A549 (cell line): ENCODE data around the gene OBSCN. TPM values are rescaled to one million over a fixed set of nuclear protein-coding genes. Genes with fewer than 3 reads are reported as not detected.

Experiments
- ATAC-seq, 2 experiments: fragments of 200-7000 bp in 1 of 2; fragments of >200 bp in 1 of 2; cut with Nextera tagmentation in 1 of 2; cut with Tn5 transposase in 1 of 2; 3 replicates each; pipeline versions ENCODE4 v1.8.0 to v1.9.1; 2018 to 2020; ENCODE audit warnings: mild to moderate bottlenecking in 1 of 2, moderate library complexity in 1 of 2
- CTCF ChIA-PET: fragments of 300-600 bp; sonication (Branson Sonifier 250); formaldehyde crosslinking; extraction: SDS; loops from one replicate; lab custom pipeline; 2021; ENCODE audit warnings: antibody characterized with exemption, inconsistent platforms; lab: Yijun Ruan, JAX
- POLR2A ChIA-PET: fragments of 350-600 bp; formaldehyde crosslinking; extraction: SDS; loops from one replicate; lab custom pipeline; 2021; ENCODE audit warnings: antibody characterized with exemption, inconsistent platforms; lab: Yijun Ruan, JAX
- DNase-seq, 2 experiments: peaks; one replicate each; pipeline versions ENCODE4 v3.0.0 to v3.0.0-alpha.2; 2011 to 2016; ENCODE audit warnings: low read depth in 1 of 2, low spot score in 1 of 2
- FAIRE-seq: peaks from 2 replicates; lab custom pipeline; 2011; peaks lifted over from hg19 to GRCh38; lab: Jason Lieb, UNC
- H3K27ac ChIP-seq, 2 experiments: fragments of >200 bp; sonication (Bioruptor Twin); formaldehyde crosslinking; 3 replicates each; pipeline ENCODE4 v1.5.1; 2016 to 2017
- H3K4me1 ChIP-seq: fragments of >200 bp; sonication (Bioruptor Twin); formaldehyde crosslinking; 3 replicates; pipeline ENCODE4 v1.6.1; 2016
- H3K4me2 ChIP-seq: fragments of >200 bp; sonication (Bioruptor Twin); formaldehyde crosslinking; 3 replicates; pipeline ENCODE4 v1.6.1; 2016
- H3K4me3 ChIP-seq: fragments of >200 bp; sonication (Bioruptor Twin); formaldehyde crosslinking; 3 replicates; pipeline ENCODE4 v1.5.1; 2016
- H3K9me3 ChIP-seq: fragments of >200 bp; sonication (Bioruptor Twin); formaldehyde crosslinking; 3 replicates; pipeline ENCODE4 v1.6.1; 2016
- CBX2 ChIP-seq: fragments of 200-600 bp; sonication (generic); IDR thresholded peaks from 2 replicates; pipeline ENCODE4 v1.6.1; 2016; ENCODE audit warnings: low read depth, mild to moderate bottlenecking, borderline replicate concordance
- CHD2 ChIP-seq: fragments of 150-350 bp; IDR thresholded peaks from 2 replicates; pipeline ENCODE4 v1.6.1; 2014; ENCODE audit warnings: low read length; ENCODE audit not compliant: partially characterized antibody
- CHD4 ChIP-seq: fragments of 200-600 bp; sonication (generic); IDR thresholded peaks from 2 replicates; pipeline ENCODE4 v1.6.1; 2016; ENCODE audit warnings: antibody characterized with exemption, mild to moderate bottlenecking, borderline replicate concordance
- EHF ChIP-seq: fragments of 250-450 bp; sonication (Bioruptor Pico); IDR thresholded peaks from 2 replicates; pipeline ENCODE4 v1.5.0; 2020; ENCODE audit warnings: mild to moderate bottlenecking
- EHMT2 ChIP-seq: fragments of 200-600 bp; sonication (generic); IDR thresholded peaks from 2 replicates; pipeline ENCODE4 v1.6.1; 2016; ENCODE audit warnings: antibody characterized with exemption, low read depth, mild to moderate bottlenecking, moderate library complexity
- ESRRA ChIP-seq: fragments of 150-350 bp; IDR thresholded peaks from 2 replicates; pipeline ENCODE4 v1.6.1; 2014; ENCODE audit warnings: mild to moderate bottlenecking, low read length, borderline replicate concordance
- FOXS1 ChIP-seq: fragments of 250-450 bp; sonication (Bioruptor Pico); IDR thresholded peaks from 2 replicates; pipeline ENCODE4 v1.5.0; 2020; ENCODE audit warnings: mild to moderate bottlenecking, moderate library complexity
- HOXB5 ChIP-seq: fragments of 250-450 bp; sonication (Bioruptor Pico); IDR thresholded peaks from 2 replicates; pipeline ENCODE4 v1.5.0; 2020; ENCODE audit warnings: mild to moderate bottlenecking, moderate library complexity
- JUN ChIP-seq, 2 experiments: fragments of >200 bp; sonication (Bioruptor Twin); formaldehyde crosslinking; IDR thresholded peaks; 2 replicates in 1 of 2; 3 replicates in 1 of 2; pipeline ENCODE4 v1.6.1; 2016 to 2017
- JUNB ChIP-seq: fragments of >200 bp; sonication (Bioruptor Twin); formaldehyde crosslinking; IDR thresholded peaks from 2 replicates; pipeline ENCODE4 v1.6.1; 2016
- KDM5A ChIP-seq: fragments of 200-600 bp; sonication (generic); IDR thresholded peaks from 2 replicates; pipeline ENCODE4 v1.6.1; 2016; ENCODE audit warnings: antibody characterized with exemption, mild to moderate bottlenecking
- MAFK ChIP-seq: fragments of 450-650 bp; IDR thresholded peaks from 2 replicates; pipeline ENCODE4 v1.6.1; 2014; ENCODE audit not compliant: partially characterized antibody
- MAX ChIP-seq: IDR thresholded peaks from 2 replicates; pipeline ENCODE4 v1.6.1; 2012
- MAZ ChIP-seq: fragments of 150-350 bp; IDR thresholded peaks from 2 replicates; pipeline ENCODE4 v1.6.1; 2014; ENCODE audit warnings: antibody characterized with exemption, low read depth, low read length, borderline replicate concordance
- NPAS2 ChIP-seq: fragments of 250-450 bp; sonication (Bioruptor Pico); IDR thresholded peaks from 2 replicates; pipeline ENCODE4 v1.8.0; 2022; ENCODE audit warnings: mild to moderate bottlenecking, moderate library complexity, borderline replicate concordance
- NR3C1 ChIP-seq: fragments of >200 bp; sonication (Bioruptor Twin); formaldehyde crosslinking; IDR thresholded peaks from 3 replicates; pipeline ENCODE4 v1.6.1; 2017
- PHF8 ChIP-seq: fragments of 200-600 bp; sonication (generic); IDR thresholded peaks from 2 replicates; pipeline ENCODE4 v1.6.1; 2016; ENCODE audit warnings: low read depth, mild to moderate bottlenecking, antibody characterized with exemption, moderate library complexity, borderline replicate concordance
- POLR2A ChIP-seq: IDR thresholded peaks from 2 replicates; pipeline ENCODE4 v1.6.1; 2012; ENCODE audit warnings: mild to moderate bottlenecking, low read length
- POLR2AphosphoS2 ChIP-seq: conservative IDR thresholded peaks from 2 replicates; pipeline ENCODE4 v1.6.1; 2012; ENCODE audit warnings: low read length, improper control_type of control experiment, inconsistent platforms
- RARB ChIP-seq: fragments of 250-450 bp; sonication (Bioruptor Pico); IDR thresholded peaks from 2 replicates; pipeline ENCODE4 v1.8.0; 2021; ENCODE audit warnings: mild to moderate bottlenecking, moderate library complexity
- RNF2 ChIP-seq: fragments of 200-600 bp; sonication (generic); IDR thresholded peaks from 2 replicates; pipeline ENCODE4 v1.6.1; 2016; ENCODE audit warnings: low read depth, mild to moderate bottlenecking, antibody characterized with exemption, moderate library complexity, borderline replicate concordance
- SMC3 ChIP-seq: fragments of >200 bp; sonication (Bioruptor Twin); formaldehyde crosslinking; IDR thresholded peaks from 3 replicates; pipeline ENCODE4 v1.6.1; 2018; ENCODE audit warnings: inconsistent platforms
- TFCP2L1 ChIP-seq: fragments of 250-450 bp; sonication (Bioruptor Pico); IDR thresholded peaks from 2 replicates; pipeline ENCODE4 v1.5.0; 2021; ENCODE audit warnings: mild to moderate bottlenecking
- TP53 ChIP-seq: fragments of 250-450 bp; sonication (Bioruptor Pico); IDR thresholded peaks from 2 replicates; pipeline ENCODE4 v1.5.0; 2021; ENCODE audit warnings: mild to moderate bottlenecking, moderate library complexity
- ZFP36 ChIP-seq: fragments of 450-650 bp; IDR thresholded peaks from 2 replicates; pipeline ENCODE4 v1.6.1; 2014; ENCODE audit warnings: borderline replicate concordance; ENCODE audit not compliant: partially characterized antibody
- ZNF302 ChIP-seq: fragments of 250-450 bp; sonication (Bioruptor Pico); IDR thresholded peaks from 2 replicates; pipeline ENCODE4 v1.9.0; 2021; ENCODE audit warnings: inconsistent platforms, mild to moderate bottlenecking, moderate library complexity
- ZSCAN20 ChIP-seq: fragments of 250-450 bp; sonication (Bioruptor Pico); IDR thresholded peaks from 2 replicates; pipeline ENCODE4 v1.8.0; 2022; ENCODE audit warnings: mild to moderate bottlenecking, moderate library complexity
- WGBS: methylation state at CpG from one replicate; pipeline ENCODE4 v1.1.6; 2017; ENCODE audit errors: missing lambda C conversion rate; 5-methylcytosine and 5-hydroxymethylcytosine counted together
- polyA plus RNA-seq, 4 experiments: library from polyadenylated mRNA; depleted of rRNA in 3 of 4; stranded (reverse); fragments of >200 nt; fragmentation: RNase III in 1 of 4; extraction: RNeasy Plus Mini Kit Qiagen cat#74134 plus additional on column Dnase treatment in 1 of 4; gene quantifications; 2 replicates in 3 of 4; 3 replicates in 1 of 4; pipeline ENCODE4 v1.2.3, GENCODE V29; 2011 to 2017
- TF ChIP-seq, protein P1 (sequence below): fragments of >200 bp; sonication (Bioruptor Twin); formaldehyde crosslinking; IDR thresholded peaks from 3 replicates; pipeline ENCODE4 v1.6.1; 2016
- TF ChIP-seq, protein P2 (sequence below): fragments of 250-450 bp; sonication (Bioruptor Pico); IDR thresholded peaks from 2 replicates; pipeline ENCODE4 v1.5.0; 2020; ENCODE audit warnings: low read depth, mild to moderate bottlenecking, moderate library complexity
- TF ChIP-seq, protein P3 (sequence below): fragments of 200-600 bp; sonication (generic); IDR thresholded peaks from 2 replicates; pipeline ENCODE4 v1.6.1; 2016; ENCODE audit warnings: antibody characterized with exemption, mild to moderate bottlenecking, moderate library complexity
- TF ChIP-seq, protein P4 (sequence below): IDR thresholded peaks from 2 replicates; pipeline ENCODE4 v1.6.1; 2012

Gene OBSCN
- polyA plus RNA-seq, 2 of the 4 experiments (the other 2 are of a cell fraction) = 3.1 to 6.8 TPM

DNA sequence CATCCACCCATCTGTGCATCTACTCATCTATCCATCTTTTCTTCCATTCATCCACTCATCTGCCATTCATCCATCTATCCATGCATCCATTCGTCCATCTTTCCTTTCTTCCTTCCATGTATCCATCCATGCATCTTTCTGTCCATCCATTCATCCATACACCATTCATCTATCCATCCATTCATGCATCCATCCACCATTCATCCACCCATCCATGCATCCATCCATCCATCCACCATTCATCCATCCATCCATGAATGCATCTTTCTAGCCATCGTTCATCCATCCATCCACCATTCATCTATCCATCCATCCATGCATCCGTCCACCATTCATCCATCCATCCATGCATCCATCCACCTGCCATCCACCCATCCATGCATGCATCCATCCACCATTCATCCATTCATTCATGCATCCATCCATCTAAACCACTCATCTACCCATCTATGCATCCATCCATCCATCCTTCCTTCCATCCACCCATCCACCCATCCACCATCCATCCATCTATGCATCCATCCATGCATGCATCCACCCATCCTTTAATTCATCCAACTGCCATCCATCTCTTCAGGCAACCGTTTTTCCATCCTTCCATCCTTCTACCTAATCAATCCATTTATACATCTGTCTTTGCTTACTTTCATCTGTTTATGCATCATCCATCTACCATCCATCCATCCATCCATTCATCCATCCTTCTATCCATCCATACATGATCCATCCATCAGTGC is 111.7 kb downstream of the OBSCN start:
- no peak for DNase-seq
- 43% methylated on average over 4 of the region's 4 CpGs for WGBS
- FAIRE-seq = no peak
- H3K9me3 ChIP-seq = 0 out of 3 replicates have a peak, but pooled peaks cover under 1% of the 10 kb centered on the region
- TF ChIP-seq POLR2AphosphoS2 = no peak
- TF ChIP-seq RNF2 = no peak
- no peak for TF ChIP-seq ZNF302 (CRISPR knock-in tag)
- no peak for TF ChIP-seq JUNB
- no peak for TF ChIP-seq JUN (IDR thresholded peaks at IDR 0.05)
- no peak for TF ChIP-seq EHMT2
- TF ChIP-seq KDM5A = no peak
- TF ChIP-seq, protein P1, sequence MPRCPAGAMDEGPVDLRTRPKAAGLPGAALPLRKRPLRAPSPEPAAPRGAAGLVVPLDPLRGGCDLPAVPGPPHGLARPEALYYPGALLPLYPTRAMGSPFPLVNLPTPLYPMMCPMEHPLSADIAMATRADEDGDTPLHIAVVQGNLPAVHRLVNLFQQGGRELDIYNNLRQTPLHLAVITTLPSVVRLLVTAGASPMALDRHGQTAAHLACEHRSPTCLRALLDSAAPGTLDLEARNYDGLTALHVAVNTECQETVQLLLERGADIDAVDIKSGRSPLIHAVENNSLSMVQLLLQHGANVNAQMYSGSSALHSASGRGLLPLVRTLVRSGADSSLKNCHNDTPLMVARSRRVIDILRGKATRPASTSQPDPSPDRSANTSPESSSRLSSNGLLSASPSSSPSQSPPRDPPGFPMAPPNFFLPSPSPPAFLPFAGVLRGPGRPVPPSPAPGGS = no peak
- no peak for TF ChIP-seq CHD4
- TF ChIP-seq FOXS1 (CRISPR knock-in tag) = no peak
- TF ChIP-seq NR3C1 = no peak
- TF ChIP-seq CHD2 = no peak
- no peak for TF ChIP-seq EHF
- no peak for TF ChIP-seq SMC3
- TF ChIP-seq MAX = no peak
- no peak for TF ChIP-seq MAFK
- no peak for TF ChIP-seq ZSCAN20
- TF ChIP-seq POLR2A = no peak
- TF ChIP-seq NPAS2 (CRISPR knock-in tag) = no peak
- ChIA-PET POLR2A (no interaction called here), CTCF (no interaction called here)
- no peak overlapping the region for H3K4me2 ChIP-seq
- ATAC-seq = no peak
- H3K4me1 ChIP-seq = no peaks in the 10 kb centered on the region
- no peak overlapping the region for H3K4me3 ChIP-seq
- no peak overlapping the region for H3K27ac ChIP-seq

GRCh38 chr1:228320394-228320793 is 112.5 kb downstream of the OBSCN start:
- 90% methylated on average over 3 of the region's 3 CpGs for WGBS
- ChIA-PET POLR2A (no interaction called here), CTCF (no interaction called here)
- DNase-seq (no peak), ATAC-seq (no peak), FAIRE-seq (no peak)
- Histone ChIP-seq H3K27ac (no peak overlapping the region), H3K4me2 (no peak overlapping the region), H3K4me1 (no peaks in the 10 kb centered on the region), H3K9me3 (0 out of 3 replicates have a peak, but pooled peaks cover 8% of the 10 kb centered on the region), H3K4me3 (no peak overlapping the region)
- TF ChIP-seq PHF8 (no peak), CBX2 (no peak), SMC3 (no peak), MAZ (no peak), ESRRA (no peak), RARB (CRISPR knock-in tag) (no peak), TFCP2L1 (CRISPR knock-in tag) (no peak), EHF (no peak), JUN (IDR thresholded peaks at IDR 0.05) (no peak), HOXB5 (CRISPR knock-in tag) (no peak), TP53 (CRISPR knock-in tag) (no peak), RNF2 (no peak), ZFP36 (no peak)
- TF ChIP-seq, protein P2, sequence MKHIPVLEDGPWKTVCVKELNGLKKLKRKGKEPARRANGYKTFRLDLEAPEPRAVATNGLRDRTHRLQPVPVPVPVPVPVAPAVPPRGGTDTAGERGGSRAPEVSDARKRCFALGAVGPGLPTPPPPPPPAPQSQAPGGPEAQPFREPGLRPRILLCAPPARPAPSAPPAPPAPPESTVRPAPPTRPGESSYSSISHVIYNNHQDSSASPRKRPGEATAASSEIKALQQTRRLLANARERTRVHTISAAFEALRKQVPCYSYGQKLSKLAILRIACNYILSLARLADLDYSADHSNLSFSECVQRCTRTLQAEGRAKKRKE (CRISPR knock-in tag) = no peak
- TF ChIP-seq, protein P3, sequence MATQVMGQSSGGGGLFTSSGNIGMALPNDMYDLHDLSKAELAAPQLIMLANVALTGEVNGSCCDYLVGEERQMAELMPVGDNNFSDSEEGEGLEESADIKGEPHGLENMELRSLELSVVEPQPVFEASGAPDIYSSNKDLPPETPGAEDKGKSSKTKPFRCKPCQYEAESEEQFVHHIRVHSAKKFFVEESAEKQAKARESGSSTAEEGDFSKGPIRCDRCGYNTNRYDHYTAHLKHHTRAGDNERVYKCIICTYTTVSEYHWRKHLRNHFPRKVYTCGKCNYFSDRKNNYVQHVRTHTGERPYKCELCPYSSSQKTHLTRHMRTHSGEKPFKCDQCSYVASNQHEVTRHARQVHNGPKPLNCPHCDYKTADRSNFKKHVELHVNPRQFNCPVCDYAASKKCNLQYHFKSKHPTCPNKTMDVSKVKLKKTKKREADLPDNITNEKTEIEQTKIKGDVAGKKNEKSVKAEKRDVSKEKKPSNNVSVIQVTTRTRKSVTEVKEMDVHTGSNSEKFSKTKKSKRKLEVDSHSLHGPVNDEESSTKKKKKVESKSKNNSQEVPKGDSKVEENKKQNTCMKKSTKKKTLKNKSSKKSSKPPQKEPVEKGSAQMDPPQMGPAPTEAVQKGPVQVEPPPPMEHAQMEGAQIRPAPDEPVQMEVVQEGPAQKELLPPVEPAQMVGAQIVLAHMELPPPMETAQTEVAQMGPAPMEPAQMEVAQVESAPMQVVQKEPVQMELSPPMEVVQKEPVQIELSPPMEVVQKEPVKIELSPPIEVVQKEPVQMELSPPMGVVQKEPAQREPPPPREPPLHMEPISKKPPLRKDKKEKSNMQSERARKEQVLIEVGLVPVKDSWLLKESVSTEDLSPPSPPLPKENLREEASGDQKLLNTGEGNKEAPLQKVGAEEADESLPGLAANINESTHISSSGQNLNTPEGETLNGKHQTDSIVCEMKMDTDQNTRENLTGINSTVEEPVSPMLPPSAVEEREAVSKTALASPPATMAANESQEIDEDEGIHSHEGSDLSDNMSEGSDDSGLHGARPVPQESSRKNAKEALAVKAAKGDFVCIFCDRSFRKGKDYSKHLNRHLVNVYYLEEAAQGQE = no peak
- TF ChIP-seq, protein P4, sequence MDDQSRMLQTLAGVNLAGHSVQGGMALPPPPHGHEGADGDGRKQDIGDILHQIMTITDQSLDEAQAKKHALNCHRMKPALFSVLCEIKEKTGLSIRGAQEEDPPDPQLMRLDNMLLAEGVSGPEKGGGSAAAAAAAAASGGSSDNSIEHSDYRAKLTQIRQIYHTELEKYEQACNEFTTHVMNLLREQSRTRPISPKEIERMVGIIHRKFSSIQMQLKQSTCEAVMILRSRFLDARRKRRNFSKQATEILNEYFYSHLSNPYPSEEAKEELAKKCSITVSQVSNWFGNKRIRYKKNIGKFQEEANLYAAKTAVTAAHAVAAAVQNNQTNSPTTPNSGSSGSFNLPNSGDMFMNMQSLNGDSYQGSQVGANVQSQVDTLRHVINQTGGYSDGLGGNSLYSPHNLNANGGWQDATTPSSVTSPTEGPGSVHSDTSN = no peak
- TF ChIP-seq, protein P1 = no peak
